ENCODE data around the gene ERLIN1.

The ERLIN1 gene

DNA sequence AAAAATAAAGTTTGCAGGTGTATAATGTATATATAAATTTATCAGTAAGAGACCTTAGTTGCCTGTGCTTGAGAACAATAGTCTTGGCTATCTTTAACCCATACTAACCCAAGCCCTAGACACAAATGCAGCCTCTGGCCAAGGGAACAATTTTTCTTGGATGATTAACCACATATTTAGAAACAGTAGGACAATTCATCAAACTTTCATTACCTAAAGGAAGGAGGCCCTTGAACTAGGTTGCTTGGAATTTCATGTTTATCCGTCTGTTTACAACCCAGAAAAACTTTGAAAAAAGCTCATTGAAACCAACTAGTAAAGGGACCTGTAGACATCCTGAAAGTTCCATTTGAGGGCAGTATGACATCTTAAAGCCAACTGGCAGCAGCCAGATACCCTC lies 8.9 kb upstream of the ERLIN1 start:
- Histone ChIP-seq H3K27me3 (replicated peaks; ENCODE audit: control insufficient read depth, insufficient read depth, low read length, poor library complexity, severe bottlenecking) (no peaks in the 10 kb centered on the region), H3K36me3 (ENCODE audit: control insufficient read depth, insufficient read depth, low read length) (peaks cover 31% of the 10 kb centered on the region), H3K4me1 (ENCODE audit: control insufficient read depth, insufficient read depth, low read length, poor library complexity, severe bottlenecking) (no peaks in the 10 kb centered on the region), H3K9me3 (ENCODE audit: control insufficient read depth, low read length) (no peaks in the 10 kb centered on the region), H3K27ac (ENCODE audit: insufficient read depth, low read length, poor library complexity, severe bottlenecking) (no peak overlapping the region), H3K4me3 (ENCODE audit: insufficient read depth, low read depth, low read length, poor library complexity, severe bottlenecking) (no peak overlapping the region)
- no peak for DNase-seq

DNA sequence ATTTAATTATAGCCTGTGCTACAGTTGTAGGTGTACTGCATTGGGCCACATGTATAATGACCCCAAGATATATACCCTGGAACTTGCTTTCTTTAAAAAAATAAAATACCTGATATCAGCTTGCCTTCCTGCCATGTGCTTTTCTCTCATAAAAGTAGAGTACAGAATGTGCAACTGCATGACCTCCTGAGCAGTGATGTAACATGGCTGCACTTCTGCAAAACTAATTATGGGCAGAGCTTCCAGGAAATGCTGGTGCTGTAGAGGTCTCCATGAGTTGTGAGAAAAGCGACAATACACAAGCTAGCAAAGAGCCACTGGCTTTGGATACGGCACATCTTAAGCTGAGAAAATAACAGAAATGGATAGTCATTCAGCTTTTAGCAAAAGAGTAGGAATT lies 6.5 kb upstream of the ERLIN1 start:
- no peak for DNase-seq
- Histone ChIP-seq H3K4me1 (ENCODE audit: control insufficient read depth, insufficient read depth, low read length, poor library complexity, severe bottlenecking) (no peaks in the 10 kb centered on the region), H3K36me3 (ENCODE audit: control insufficient read depth, insufficient read depth, low read length) (peaks cover 25% of the 10 kb centered on the region), H3K27ac (ENCODE audit: insufficient read depth, low read length, poor library complexity, severe bottlenecking) (no peak overlapping the region), H3K4me3 (ENCODE audit: insufficient read depth, low read depth, low read length, poor library complexity, severe bottlenecking) (no peak overlapping the region), H3K27me3 (replicated peaks; ENCODE audit: control insufficient read depth, insufficient read depth, low read length, poor library complexity, severe bottlenecking) (no peaks in the 10 kb centered on the region), H3K9me3 (ENCODE audit: control insufficient read depth, low read length) (no peaks in the 10 kb centered on the region)

DNA sequence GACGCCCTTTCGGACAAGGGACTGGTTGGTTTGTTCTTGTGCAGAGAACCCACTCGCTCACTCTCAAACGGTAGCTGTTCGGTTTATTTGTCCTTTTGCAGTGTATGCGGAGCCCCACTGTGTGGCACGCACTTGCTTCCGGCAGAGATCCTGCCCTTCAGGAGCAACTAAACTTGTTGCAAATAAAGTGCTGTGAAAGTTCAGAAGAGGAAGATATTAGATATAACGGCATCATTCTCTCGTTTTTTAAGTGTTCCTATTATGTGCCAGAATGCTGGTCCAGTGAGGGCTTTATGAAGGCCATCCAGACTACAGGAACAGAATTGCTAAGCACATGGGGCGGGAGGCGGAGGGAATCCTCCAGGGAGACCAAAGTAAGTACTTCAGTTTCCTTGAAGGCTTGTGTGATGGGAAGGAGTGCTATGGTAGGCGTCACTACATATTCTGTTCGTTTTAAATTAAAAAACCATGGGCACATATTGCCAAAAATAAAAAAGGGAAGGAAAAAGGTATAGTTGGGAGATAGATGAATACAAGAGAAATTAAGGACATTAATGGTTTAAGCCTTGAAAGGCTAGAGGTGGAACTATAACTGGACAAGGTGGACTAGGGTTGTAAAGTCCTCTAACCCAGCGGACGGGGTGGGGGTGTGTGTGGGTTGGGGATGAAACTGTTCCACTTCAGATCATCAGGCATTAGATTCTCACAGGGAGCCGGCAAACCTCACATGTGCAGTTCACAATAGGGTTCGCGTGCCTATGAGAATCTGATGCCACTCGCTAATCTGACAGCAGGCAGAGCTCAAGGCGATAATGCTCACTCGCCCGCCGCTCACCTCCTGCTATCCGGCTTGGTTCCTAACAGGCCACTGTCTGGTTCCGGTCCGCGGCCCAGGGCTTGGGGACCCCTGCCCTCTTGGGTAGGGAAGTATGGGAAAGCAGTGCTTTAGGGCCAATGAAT lies 704 bp upstream of the ERLIN1 start:
- Histone ChIP-seq H3K27me3 (replicated peaks; ENCODE audit: control insufficient read depth, insufficient read depth, low read length, poor library complexity, severe bottlenecking) (no peaks in the 10 kb centered on the region), H3K4me3 (ENCODE audit: insufficient read depth, low read depth, low read length, poor library complexity, severe bottlenecking) (peak overlapping the region; percentile 70), H3K27ac (ENCODE audit: insufficient read depth, low read length, poor library complexity, severe bottlenecking) (peak overlapping the region; percentile 62), H3K36me3 (ENCODE audit: control insufficient read depth, insufficient read depth, low read length) (peaks cover 14% of the 10 kb centered on the region), H3K9me3 (ENCODE audit: control insufficient read depth, low read length) (no peaks in the 10 kb centered on the region), H3K4me1 (ENCODE audit: control insufficient read depth, insufficient read depth, low read length, poor library complexity, severe bottlenecking) (peaks cover 10% of the 10 kb centered on the region)
- peak in 1 of 3 donors; percentile 10 for DNase-seq

DNA sequence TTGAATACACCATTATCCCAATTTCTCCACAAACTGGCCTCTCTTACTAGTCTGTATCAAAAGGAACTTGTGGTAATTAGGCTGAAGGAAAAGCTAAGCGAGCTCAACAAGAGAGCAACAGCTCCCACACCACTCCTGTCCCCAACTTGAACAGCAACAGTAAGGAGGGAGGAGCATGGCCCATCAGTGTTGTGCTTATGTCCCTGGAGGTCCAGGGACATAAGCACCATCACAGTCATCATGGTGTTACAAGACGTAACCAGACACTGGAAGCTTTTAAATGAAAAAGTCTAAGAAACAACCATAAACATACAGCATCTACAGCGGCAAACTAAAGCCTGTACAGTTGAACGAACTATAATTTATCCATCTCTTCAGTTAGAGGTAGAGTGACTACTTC lies 989 bp downstream of the ERLIN1 start:
- Histone ChIP-seq H3K27ac (ENCODE audit: insufficient read depth, low read length, poor library complexity, severe bottlenecking) (peak overlapping the region; percentile 62), H3K27me3 (replicated peaks; ENCODE audit: control insufficient read depth, insufficient read depth, low read length, poor library complexity, severe bottlenecking) (no peaks in the 10 kb centered on the region), H3K9me3 (ENCODE audit: control insufficient read depth, low read length) (no peaks in the 10 kb centered on the region), H3K36me3 (ENCODE audit: control insufficient read depth, insufficient read depth, low read length) (peaks cover 4% of the 10 kb centered on the region), H3K4me3 (ENCODE audit: insufficient read depth, low read depth, low read length, poor library complexity, severe bottlenecking) (peak overlapping the region; percentile 70), H3K4me1 (ENCODE audit: control insufficient read depth, insufficient read depth, low read length, poor library complexity, severe bottlenecking) (peaks cover 10% of the 10 kb centered on the region)
- no peak for DNase-seq

DNA sequence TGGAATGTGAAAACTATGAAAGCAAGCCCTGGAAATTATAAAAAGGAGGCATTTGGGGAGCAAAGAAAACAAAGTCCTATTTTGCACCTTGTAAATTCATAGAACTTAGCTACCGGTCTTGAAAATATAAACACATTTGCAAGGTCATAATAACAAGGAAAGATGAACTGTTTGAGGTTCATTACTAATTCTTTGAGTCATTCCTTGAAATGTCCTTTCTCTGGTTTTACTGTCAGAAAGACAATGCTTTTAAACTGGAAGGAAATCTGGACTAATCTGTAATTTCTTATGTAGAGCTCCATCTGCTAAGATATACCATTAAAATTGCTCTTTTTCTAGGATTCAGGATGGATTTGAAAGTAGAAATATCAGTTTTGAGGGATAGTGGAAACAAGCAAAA lies 1.4 kb downstream of the ERLIN1 start:
- H3K4me3 ChIP-seq (ENCODE audit: insufficient read depth, low read depth, low read length, poor library complexity, severe bottlenecking), result peak overlapping the region; percentile 70
- peaks cover 6% of the 10 kb centered on the region for H3K36me3 ChIP-seq (ENCODE audit: control insufficient read depth, insufficient read depth, low read length)
- peaks cover 10% of the 10 kb centered on the region for H3K4me1 ChIP-seq (ENCODE audit: control insufficient read depth, insufficient read depth, low read length, poor library complexity, severe bottlenecking)
- no peak overlapping the region for H3K27ac ChIP-seq (ENCODE audit: insufficient read depth, low read length, poor library complexity, severe bottlenecking)
- H3K9me3 ChIP-seq (ENCODE audit: control insufficient read depth, low read length), result no peaks in the 10 kb centered on the region
- DNase-seq, result no peak
- no peaks in the 10 kb centered on the region for H3K27me3 ChIP-seq (replicated peaks; ENCODE audit: control insufficient read depth, insufficient read depth, low read length, poor library complexity, severe bottlenecking)

DNA sequence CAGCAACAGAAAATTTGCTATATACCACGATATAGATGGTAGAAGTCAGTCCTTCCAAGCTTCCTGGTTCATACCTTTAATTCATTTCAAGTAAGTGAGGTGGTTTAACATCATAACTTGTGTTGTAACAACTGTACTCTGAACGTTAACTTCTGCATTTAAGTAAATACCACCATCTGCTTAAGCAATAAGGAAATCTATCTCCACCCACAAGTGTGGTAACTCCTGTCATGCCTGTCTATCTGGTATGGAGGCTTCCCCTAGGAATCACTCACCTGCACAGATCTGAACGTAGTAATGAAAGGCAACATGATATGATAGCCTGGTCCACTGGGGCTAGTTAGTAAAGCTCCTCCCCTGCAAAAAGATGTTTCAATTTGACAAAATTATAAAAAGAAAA lies 2.3 kb downstream of the ERLIN1 start:
- H3K27me3 ChIP-seq (replicated peaks; ENCODE audit: control insufficient read depth, insufficient read depth, low read length, poor library complexity, severe bottlenecking), result no peaks in the 10 kb centered on the region
- H3K27ac ChIP-seq (ENCODE audit: insufficient read depth, low read length, poor library complexity, severe bottlenecking), result no peak overlapping the region
- no peak for DNase-seq
- peaks cover 15% of the 10 kb centered on the region for H3K36me3 ChIP-seq (ENCODE audit: control insufficient read depth, insufficient read depth, low read length)
- peaks cover 10% of the 10 kb centered on the region for H3K4me1 ChIP-seq (ENCODE audit: control insufficient read depth, insufficient read depth, low read length, poor library complexity, severe bottlenecking)
- no peak overlapping the region for H3K4me3 ChIP-seq (ENCODE audit: insufficient read depth, low read depth, low read length, poor library complexity, severe bottlenecking)
- H3K9me3 ChIP-seq (ENCODE audit: control insufficient read depth, low read length), result no peaks in the 10 kb centered on the region

DNA sequence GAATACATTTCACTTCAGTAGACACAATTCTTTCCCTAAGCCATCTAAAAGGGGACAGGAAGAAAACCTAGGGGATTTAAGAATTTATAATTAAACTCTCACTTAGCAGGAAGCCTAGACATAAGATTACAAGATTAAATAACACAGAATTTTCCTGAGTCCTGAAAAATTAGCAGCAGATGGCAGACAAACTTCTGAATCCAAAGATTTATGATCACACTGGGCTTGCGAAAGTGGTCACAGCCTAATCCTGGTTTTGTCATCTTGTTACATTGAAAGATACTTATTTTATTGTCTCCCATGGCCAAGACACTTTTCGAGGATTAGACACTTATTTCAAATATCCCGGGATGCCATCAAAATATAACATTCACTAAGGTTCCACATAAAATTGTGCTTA lies 2.9 kb downstream of the ERLIN1 start:
- DNase-seq, result no peak
- Histone ChIP-seq H3K27me3 (replicated peaks; ENCODE audit: control insufficient read depth, insufficient read depth, low read length, poor library complexity, severe bottlenecking) (no peaks in the 10 kb centered on the region), H3K4me3 (ENCODE audit: insufficient read depth, low read depth, low read length, poor library complexity, severe bottlenecking) (no peak overlapping the region), H3K36me3 (ENCODE audit: control insufficient read depth, insufficient read depth, low read length) (peaks cover 19% of the 10 kb centered on the region), H3K4me1 (ENCODE audit: control insufficient read depth, insufficient read depth, low read length, poor library complexity, severe bottlenecking) (peaks cover 10% of the 10 kb centered on the region), H3K9me3 (ENCODE audit: control insufficient read depth, low read length) (no peaks in the 10 kb centered on the region), H3K27ac (ENCODE audit: insufficient read depth, low read length, poor library complexity, severe bottlenecking) (no peak overlapping the region)

DNA sequence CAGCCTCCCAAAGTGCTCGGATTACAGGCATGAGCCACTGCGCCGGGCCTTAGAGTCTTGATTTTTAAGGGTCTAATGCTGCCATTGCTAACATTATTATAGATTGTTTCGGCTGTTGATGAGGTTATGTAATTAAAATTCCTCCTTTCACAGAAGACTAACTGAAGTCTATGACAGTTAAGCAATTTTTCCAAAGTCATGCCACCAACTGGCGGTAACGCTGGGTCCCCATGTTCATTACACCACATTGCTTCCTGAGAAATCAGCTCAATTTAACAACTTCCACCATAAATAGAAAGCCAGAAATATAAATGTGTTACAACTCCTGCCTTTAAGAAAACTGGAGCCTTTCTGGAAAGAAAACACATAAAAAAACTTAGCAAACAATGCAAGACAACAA lies 3.5 kb downstream of the ERLIN1 start:
- Histone ChIP-seq H3K9me3 (ENCODE audit: control insufficient read depth, low read length) (no peaks in the 10 kb centered on the region), H3K36me3 (ENCODE audit: control insufficient read depth, insufficient read depth, low read length) (peaks cover 26% of the 10 kb centered on the region), H3K4me1 (ENCODE audit: control insufficient read depth, insufficient read depth, low read length, poor library complexity, severe bottlenecking) (peaks cover 10% of the 10 kb centered on the region), H3K27ac (ENCODE audit: insufficient read depth, low read length, poor library complexity, severe bottlenecking) (no peak overlapping the region), H3K27me3 (replicated peaks; ENCODE audit: control insufficient read depth, insufficient read depth, low read length, poor library complexity, severe bottlenecking) (no peaks in the 10 kb centered on the region), H3K4me3 (ENCODE audit: insufficient read depth, low read depth, low read length, poor library complexity, severe bottlenecking) (no peak overlapping the region)
- no peak for DNase-seq

DNA sequence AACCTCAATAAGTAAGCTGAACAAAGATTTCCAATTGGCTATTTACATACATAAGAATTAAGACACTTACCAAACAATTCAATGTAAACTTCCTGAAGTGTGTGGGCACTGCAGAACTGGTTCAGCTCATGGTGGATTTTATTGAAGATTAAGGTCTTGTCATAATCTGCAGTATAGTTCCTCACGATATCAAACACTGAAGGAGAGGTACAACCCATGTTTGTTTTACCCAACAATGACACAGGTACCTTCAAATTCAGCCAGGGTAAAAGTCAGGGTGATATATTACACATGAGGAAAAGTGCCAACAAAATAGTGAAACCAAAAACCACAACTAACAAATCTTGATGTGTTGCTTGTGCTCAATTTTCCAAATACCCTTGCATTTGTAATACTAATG lies 10.0 kb downstream of the ERLIN1 start:
- H3K4me1 ChIP-seq (ENCODE audit: control insufficient read depth, insufficient read depth, low read length, poor library complexity, severe bottlenecking), result no peaks in the 10 kb centered on the region
- H3K4me3 ChIP-seq (ENCODE audit: insufficient read depth, low read depth, low read length, poor library complexity, severe bottlenecking), result no peak overlapping the region
- no peak for DNase-seq
- H3K27me3 ChIP-seq (replicated peaks; ENCODE audit: control insufficient read depth, insufficient read depth, low read length, poor library complexity, severe bottlenecking), result no peaks in the 10 kb centered on the region
- peaks cover 45% of the 10 kb centered on the region for H3K36me3 ChIP-seq (ENCODE audit: control insufficient read depth, insufficient read depth, low read length)
- no peak overlapping the region for H3K27ac ChIP-seq (ENCODE audit: insufficient read depth, low read length, poor library complexity, severe bottlenecking)
- H3K9me3 ChIP-seq (ENCODE audit: control insufficient read depth, low read length), result no peaks in the 10 kb centered on the region

Measured in effector memory CD4-positive, alpha-beta T cell (primary cell).